Hematopoietic multipotent progenitor cell treated with erythropoietin and hydrocortisone succinate and interleukin-3 and kit ligand, for 15 days (in vitro differentiated cells): ENCODE results near the gene REC114.
"Not testable (repeated sequence)": the region's sequence is repeated elsewhere in the genome, so short reads cannot be mapped to it uniquely, and the experiment has no call there.

ENCODE experiments used
- DNase-seq: peaks from one replicate; pipeline ENCODE4 v3.0.0-alpha.2; 2015; ENCODE audit warnings: low spot score

REC114 gene

GRCh38 chr15:73442968-73443367, at the start of gene REC114:
REC114 (plus strand) TSS chr15:73443164; CDS start chr15:73443186, 22 bp downstream.
- no peak for DNase-seq

- DNase-seq, result no peak
Observed at GRCh38 chr15:73393336-73393735, 49.6 kb upstream of the REC114 start.

- DNase-seq, result no peak
Observed at GRCh38 chr15:73394782-73395181, 48.2 kb upstream of the REC114 start.

GRCh38 chr15:73395671-73396070, 47.3 kb upstream of the REC114 start:
- DNase-seq, result no peak

- DNase-seq, result no peak
Observed at GRCh38 chr15:73397461-73397860, 45.5 kb upstream of the REC114 start.

- DNase-seq, result no peak
Observed at GRCh38 chr15:73398861-73399260, 44.1 kb upstream of the REC114 start.

GRCh38 chr15:73400222-73400621, 42.7 kb upstream of the REC114 start:
- not testable (repeated sequence) for DNase-seq

- no peak for DNase-seq
Observed at GRCh38 chr15:73403171-73403570, 39.8 kb upstream of the REC114 start.

GRCh38 chr15:73414876-73415275, 28.1 kb upstream of the REC114 start:
- no peak for DNase-seq

- DNase-seq, result no peak
Observed at GRCh38 chr15:73424506-73424905, 18.5 kb upstream of the REC114 start.

GRCh38 chr15:73425510-73425909, 17.5 kb upstream of the REC114 start:
- DNase-seq, result no peak

GRCh38 chr15:73426323-73426994, 16.5 kb upstream of the REC114 start:
- no peak for DNase-seq

- DNase-seq, result not testable (repeated sequence)
Observed at GRCh38 chr15:73431329-73431728, 11.6 kb upstream of the REC114 start.

- DNase-seq, result no peak
Observed at GRCh38 chr15:73433873-73434272, 9.1 kb upstream of the REC114 start.

GRCh38 chr15:73436613-73437012, 6.4 kb upstream of the REC114 start:
- no peak for DNase-seq

- DNase-seq, result no peak
Observed at GRCh38 chr15:73437543-73438109, 5.3 kb upstream of the REC114 start.

GRCh38 chr15:73438651-73439050, 4.3 kb upstream of the REC114 start:
- DNase-seq, result no peak

GRCh38 chr15:73440571-73440970, 2.4 kb upstream of the REC114 start:
- DNase-seq, result no peak

- no peak for DNase-seq
Observed at GRCh38 chr15:73442421-73442820, 543 bp upstream of the REC114 start.

GRCh38 chr15:73447471-73447870, 4.5 kb downstream of the REC114 start:
- DNase-seq, result not testable (repeated sequence)

- DNase-seq, result not testable (repeated sequence)
Observed at GRCh38 chr15:73448158-73448758, 5.3 kb downstream of the REC114 start.

GRCh38 chr15:73449980-73450379, 7.0 kb downstream of the REC114 start:
- DNase-seq, result not testable (repeated sequence)

GRCh38 chr15:73454096-73454495, 11.1 kb downstream of the REC114 start:
- DNase-seq, result no peak

- DNase-seq, result no peak
Observed at GRCh38 chr15:73455876-73456275, 12.9 kb downstream of the REC114 start.
